Ovary (tissue), 9 donors: ENCODE results near the gene CDX1. TPM values are rescaled to one million over a fixed set of nuclear protein-coding genes. Genes with fewer than 3 reads are reported as not detected.

Source experiments
- DNase-seq, 5 donors: peaks; one replicate each; pipeline ENCODE4 v3.0.0-alpha.2; 2019 to 2020
- H3K27ac ChIP-seq, 2 donors: fragments of 200-600 bp; one replicate each; pipeline versions ENCODE4 v1.5.1 to v1.8.0; 2019 to 2022
- H3K27me3 ChIP-seq: fragments of 200-600 bp; one replicate; pipeline ENCODE4 v1.8.0; 2022
- H3K36me3 ChIP-seq: fragments of 200-600 bp; sonication (generic); one replicate; pipeline ENCODE4 v1.5.1; 2019
- H3K4me1 ChIP-seq: one replicate; pipeline ENCODE4 v1.8.1; 2013; ENCODE audit warnings: mild to moderate bottlenecking, moderate library complexity; ENCODE audit not compliant: insufficient read depth
- H3K4me3 ChIP-seq: fragments of 200-600 bp; sonication (generic); one replicate; pipeline ENCODE4 v1.5.1; 2017
- H3K9me3 ChIP-seq, 2 donors: fragments of 200-600 bp in 1 of 2; sonication (generic) in 1 of 2; one replicate each; pipeline versions ENCODE4 v1.5.1 to v1.8.1; 2013 to 2019; ENCODE audit warnings: mild to moderate bottlenecking in 1 of 2, moderate library complexity in 1 of 2
- CTCF ChIP-seq, 3 donors: fragments of 450-650 bp in 2 of 3; fragments of 200-600 bp in 1 of 3; IDR thresholded peaks; one replicate each; pipeline versions ENCODE4 v1.5.1 to v1.8.0; 2016 to 2022; ENCODE audit warnings: antibody characterized with exemption in 3 of 3, mild to moderate bottlenecking in 1 of 3
- EP300 ChIP-seq: sonication (generic); formaldehyde crosslinking; IDR thresholded peaks from one replicate; pipeline ENCODE4 v1.6.1; 2017; ENCODE audit warnings: antibody characterized with exemption
- POLR2A ChIP-seq: fragments of 450-650 bp; IDR thresholded peaks from one replicate; pipeline ENCODE4 v1.6.1; 2017; ENCODE audit warnings: antibody characterized with exemption, mild to moderate bottlenecking, moderate library complexity
- WGBS, 3 donors: extraction: QIAGEN DNeasy Blood & Tissue Kit in 1 of 3; methylation state at CpG; one replicate each; pipeline versions ENCODE4 v1.1.5 to v1.1.7; 2013 to 2017; 5-methylcytosine and 5-hydroxymethylcytosine counted together
- intact Hi-C, 4 donors: fragments of 100-400 bp; cut with DNase I; formaldehyde crosslinking; loops; one replicate each; pipeline versions ENCODE4 v1.11.0 to v1.15.1; 2022 to 2023
- polyA plus RNA-seq, 2 donors: library from polyadenylated mRNA; stranded (reverse); fragments of 200-250 nt in 1 of 2; fragments of 350-450 nt in 1 of 2; fragmentation: Illumina TruSeq in 1 of 2; extraction: RNeasy Lipid Tissue Mini Kit (QIAGEN cat#74804) in 1 of 2; gene quantifications; one replicate each; pipeline ENCODE4 v1.2.3, GENCODE V29; 2013 to 2014
- total RNA-seq, 7 donors: library from RNA; depleted of rRNA in 2 of 7; stranded (reverse); fragments of >200 nt in 2 of 7; fragmentation: NEBNext Ultra II Directional in 3 of 7; extraction: Animal tissue kit (Norgen Biotek cat#: 25700) in 3 of 7; gene quantifications; one replicate each; pipeline versions ENCODE4 v1.1.0 to v1.2.4, GENCODE V29; 2016 to 2023
- donor health status: DM: no; HTN: no; CAD: no; lungs with moderate emphysema.
- donor health status: DM: no; HTN: no; CAD: no.
- donor health status: Bipolar disorder and iron deficiency.
- donor health status: DM: yes; HTN: yes; CAD: no.
- donor health status: DM: no; HTN: no; CAD: no.
- donor health status: DM: yes; HTN: yes; CAD: no.

CDX1 gene
- total and polyA plus RNA-seq, 9 donors: 0.18 to 1.4 (median 0.58) TPM

GRCh38 chr5:150215979-150216944, 49.7 kb downstream of the CDX1 start:
- WGBS, 3 donors: 72 to 80% (median 73%) methylated on average over 10 of the region's 10 CpGs
- intact Hi-C loops: loop anchor here (2.0 to 10.0 kb wide), 5 partner anchors 54 to 381 kb away; partner anchors contain the start of genes HMGXB3 (in 1 of the 4) and TIGD6 (in 1 of the 4)
- Histone ChIP-seq H3K4me1 (peaks cover 2% of the 10 kb centered on the region), H3K27ac (no peak overlapping the region), H3K36me3 (no peaks in the 10 kb centered on the region), H3K27me3 (no peaks in the 10 kb centered on the region), H3K4me3 (no peak overlapping the region), H3K9me3 (no peaks in the 10 kb centered on the region)
- DNase-seq: no peak
- TF ChIP-seq EP300 (no peak), CTCF (IDR thresholded peaks at IDR 0.05) (no peak), POLR2A (no peak)

- WGBS, 3 donors: 76 to 82% (median 80%) methylated on average over 2 of the region's 2 CpGs
- peaks cover 2% of the 10 kb centered on the region for H3K4me1 ChIP-seq
- no peak for DNase-seq
- H3K4me3 ChIP-seq: no peak overlapping the region
- no peaks in the 10 kb centered on the region for H3K27me3 ChIP-seq
- no peak overlapping the region for H3K27ac ChIP-seq
- H3K9me3 ChIP-seq: no peaks in the 10 kb centered on the region
- TF ChIP-seq CTCF (IDR thresholded peaks at IDR 0.05) (no peak), POLR2A (no peak), EP300 (no peak)
- H3K36me3 ChIP-seq: no peaks in the 10 kb centered on the region
- intact Hi-C loops: loop anchor here in 3 of 4 donors (1.0 to 10.0 kb wide), 5 partner anchors 55 to 382 kb away; partner anchors contain the start of genes HMGXB3 (in 1 of the 3) and TIGD6 (in 1 of the 3)
These were observed 50.5 kb downstream of the CDX1 start for GRCh38 chr5:150217038-150217437.

GRCh38 chr5:150217873-150218692, 51.5 kb downstream of the CDX1 start:
- intact Hi-C loops: loop anchor here in 3 of 4 donors (1.0 to 10.0 kb wide), 5 partner anchors 56 to 383 kb away; partner anchors contain the start of genes HMGXB3 (in 1 of the 3) and TIGD6 (in 1 of the 3)
- H3K4me1 ChIP-seq: peaks cover 2% of the 10 kb centered on the region
- DNase-seq: peak; percentile 78 to 90 (median 88)
- 33 to 41% (median 37%) methylated on average over 10 of the region's 10 CpGs for WGBS, 3 donors
- H3K4me3 ChIP-seq: no peak overlapping the region
- H3K36me3 ChIP-seq: no peaks in the 10 kb centered on the region
- H3K9me3 ChIP-seq: no peaks in the 10 kb centered on the region
- TF ChIP-seq POLR2A (no peak), CTCF (IDR thresholded peaks at IDR 0.05) (peak; percentile 64 to 96 (median 95))
- H3K27me3 ChIP-seq: no peaks in the 10 kb centered on the region
- H3K27ac ChIP-seq: no peak overlapping the region

- no peak for DNase-seq
- no peak overlapping the region for H3K4me3 ChIP-seq
- no peaks in the 10 kb centered on the region for H3K27me3 ChIP-seq
- H3K27ac ChIP-seq: no peak overlapping the region
- TF ChIP-seq CTCF (IDR thresholded peaks at IDR 0.05) (no peak), POLR2A (no peak)
- no peaks in the 10 kb centered on the region for H3K9me3 ChIP-seq
- 74 to 85% (median 74%) methylated on average over 5 of the region's 5 CpGs for WGBS, 3 donors
- intact Hi-C loops: loop anchor here in 2 of 4 donors (2.0 to 10.0 kb wide), 4 partner anchors 56 to 384 kb away; partner anchors contain the start of genes HMGXB3 (in 1 of the 2) and TIGD6 (in 1 of the 2)
- no peaks in the 10 kb centered on the region for H3K36me3 ChIP-seq
- peaks cover 2% of the 10 kb centered on the region for H3K4me1 ChIP-seq
These were observed 52.1 kb downstream of the CDX1 start for GRCh38 chr5:150218693-150219035.
